HG03442 (cell line): ENCODE measurements around the gene METAP1D.
A peak's percentile ranks its signal among the peaks of the same experiment; 100 is the strongest.
"Not testable (repeated sequence)": the region's sequence is repeated elsewhere in the genome, so short reads cannot be mapped to it uniquely, and the experiment has no call there.

Experiments used
- ATAC-seq: cut with Tn5 transposase; IDR thresholded peaks from one replicate; pipeline ENCODE4 v1.9.1; 2021; ENCODE audit warnings: mild to moderate bottlenecking, moderate library complexity; ENCODE audit not compliant: unreplicated experiment

Gene METAP1D

DNA sequence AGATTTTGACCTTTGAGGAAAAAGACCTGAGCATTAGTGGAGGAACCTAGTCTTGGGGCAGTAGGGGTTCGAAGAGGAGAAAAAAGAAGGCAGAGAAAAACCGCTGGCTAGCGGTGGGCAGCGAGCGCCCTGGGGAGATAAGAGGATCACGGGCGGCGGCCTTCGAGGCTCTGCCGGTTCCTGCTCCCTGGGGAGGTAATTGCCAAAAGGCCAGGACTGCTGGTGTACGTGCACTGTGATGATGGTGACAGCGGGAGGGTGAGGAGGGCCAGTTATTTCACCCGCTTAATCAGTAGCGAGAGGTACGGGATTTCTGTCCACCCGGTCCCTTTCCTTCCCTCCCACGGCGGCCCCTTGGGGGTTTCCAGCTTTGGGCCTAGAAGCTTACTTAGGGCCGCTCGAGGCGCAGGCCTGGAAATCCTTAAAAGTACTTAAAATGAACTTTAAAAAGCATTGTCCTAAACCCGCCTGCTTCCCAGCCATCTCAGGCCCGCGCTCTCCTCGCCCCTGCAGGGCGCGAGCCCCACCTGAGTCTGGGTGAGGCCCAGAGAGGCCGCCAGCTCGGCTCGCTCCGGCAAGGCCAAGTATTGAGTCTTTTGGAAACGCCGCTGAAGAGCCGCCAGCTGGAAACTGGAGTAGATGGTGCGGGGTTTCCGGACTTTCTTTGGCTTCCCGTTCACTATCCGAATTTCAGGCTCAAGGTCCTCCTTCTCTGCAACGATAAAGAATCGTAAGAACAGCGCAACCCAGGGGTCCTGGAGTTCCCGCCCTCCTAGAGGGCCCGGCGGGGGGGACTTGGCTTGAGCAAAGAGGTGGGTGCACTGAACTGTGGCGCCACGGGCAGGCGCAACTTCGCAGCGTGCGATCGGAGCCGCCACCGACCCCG lies 101.4 kb downstream of the METAP1D start:
- ATAC-seq, result no peak

DNA sequence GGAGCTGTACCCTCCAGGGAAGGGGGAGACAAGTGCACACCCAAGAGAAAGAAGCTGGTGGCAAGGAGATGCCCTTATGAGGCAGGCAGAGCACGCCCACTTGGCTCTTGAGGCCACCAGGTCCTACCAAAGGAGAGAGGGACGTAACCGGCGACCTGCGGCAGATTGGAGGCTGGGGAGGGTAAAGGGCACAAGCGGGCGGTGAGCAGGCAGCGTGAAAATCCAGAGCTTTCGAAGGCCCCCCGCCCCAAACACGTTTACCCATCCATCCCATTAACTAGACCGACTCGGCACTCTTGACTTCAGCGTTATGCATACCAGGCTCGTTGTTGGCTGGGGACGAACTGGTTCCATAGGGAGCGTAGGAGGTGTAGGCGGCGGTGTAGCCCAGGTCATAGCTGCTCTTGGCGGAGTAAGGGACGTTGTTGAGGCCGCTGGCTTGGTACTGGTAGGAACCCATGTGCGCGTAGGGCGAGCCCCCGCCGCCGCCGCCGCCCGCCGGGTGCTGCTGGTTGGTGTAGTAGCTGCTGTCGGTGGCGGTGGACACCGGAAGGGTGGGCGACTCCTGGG lies 102.2 kb downstream of the METAP1D start:
- no peak for ATAC-seq

DNA sequence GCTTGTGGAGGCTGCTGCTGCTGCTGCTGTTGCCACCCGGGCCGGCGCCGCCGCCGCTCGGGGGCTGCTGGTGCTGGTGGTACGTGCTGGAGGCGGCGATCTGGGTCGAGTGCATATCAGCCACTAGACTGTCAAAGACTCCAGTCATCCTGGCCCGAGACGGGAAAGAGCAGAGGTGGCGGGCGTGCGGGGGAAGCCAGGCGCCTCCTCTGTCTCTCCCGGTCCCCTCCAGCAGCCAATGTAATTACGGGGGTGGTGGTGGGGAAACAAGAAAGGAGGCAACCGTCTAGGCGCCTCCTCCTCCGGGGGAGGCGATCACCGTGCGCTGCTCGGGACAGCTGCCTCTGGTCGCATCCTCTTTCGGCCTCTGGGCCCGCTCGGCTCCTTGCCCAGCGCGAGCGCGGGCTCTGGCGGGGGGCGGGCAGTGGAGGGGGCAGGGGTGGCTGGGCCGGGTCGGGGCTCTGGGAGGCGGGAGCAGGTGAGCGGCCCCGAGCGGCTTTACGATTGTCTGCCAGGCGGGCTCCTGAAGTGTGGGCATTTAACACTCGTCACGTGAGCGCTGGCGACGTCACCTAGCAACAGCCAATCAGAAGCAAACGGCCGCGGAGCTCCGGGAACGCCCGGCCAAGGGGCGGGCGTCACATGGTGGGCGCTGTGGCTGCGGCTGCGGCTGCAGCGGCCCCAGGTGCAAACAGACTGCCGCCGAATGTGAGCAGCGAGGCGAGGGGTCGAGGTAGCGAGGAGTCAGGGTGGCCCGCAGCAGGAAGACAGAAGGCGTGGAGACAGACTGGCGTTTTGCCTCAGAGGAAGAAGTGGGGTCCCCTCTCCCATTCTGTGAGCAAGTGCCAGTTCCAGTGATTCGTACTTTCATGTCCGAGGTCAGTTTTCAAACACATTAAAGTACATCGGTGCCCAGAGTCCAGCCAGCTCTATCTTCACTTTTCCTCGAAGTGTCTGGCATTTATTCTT lies 102.9 kb downstream of the METAP1D start, which contains the start of gene DLX2:
TSS of gene DLX2 (minus strand) at position 510 of the 969 bp plus-strand sequence. CDS start at position 148, 362 bp downstream.
- peak; percentile 57 for ATAC-seq

DNA sequence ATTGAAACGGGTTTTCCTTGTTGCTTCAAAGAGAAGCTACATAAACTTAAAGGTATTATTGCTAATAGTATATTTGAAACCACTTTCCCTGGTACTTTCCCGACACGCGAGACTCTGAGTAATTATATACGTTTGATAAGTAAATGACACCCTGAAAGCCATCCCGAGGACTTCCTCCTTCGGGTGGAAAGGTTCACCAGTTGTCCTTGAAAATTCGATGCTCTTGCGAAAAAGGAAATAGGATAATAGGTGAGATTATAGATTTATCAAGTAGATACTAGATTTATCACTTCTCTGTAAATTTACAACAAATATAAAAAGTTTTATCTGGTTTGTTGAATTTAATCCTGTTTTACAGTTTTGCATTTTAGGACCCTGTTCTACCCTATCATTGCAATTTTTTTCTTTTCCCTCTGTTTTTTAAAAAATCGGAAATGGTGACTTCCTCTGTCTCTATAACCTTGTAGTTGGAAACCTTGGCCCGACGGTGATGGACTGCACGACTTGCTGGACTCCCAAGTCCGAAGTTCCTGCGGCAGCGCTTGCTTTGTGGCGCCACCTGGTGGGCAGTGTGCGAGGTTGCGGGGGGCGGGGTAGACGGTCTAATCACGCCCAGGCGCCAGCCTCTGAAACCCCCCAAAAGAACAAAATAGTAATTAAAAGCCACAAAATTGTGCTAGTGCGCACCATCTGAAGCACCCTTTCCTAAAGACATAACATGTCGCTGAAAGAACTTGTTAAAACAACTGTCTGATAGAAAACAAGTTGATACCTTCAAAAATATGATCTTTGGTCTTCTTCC lies 103.9 kb downstream of the METAP1D start:
- no peak for ATAC-seq

DNA sequence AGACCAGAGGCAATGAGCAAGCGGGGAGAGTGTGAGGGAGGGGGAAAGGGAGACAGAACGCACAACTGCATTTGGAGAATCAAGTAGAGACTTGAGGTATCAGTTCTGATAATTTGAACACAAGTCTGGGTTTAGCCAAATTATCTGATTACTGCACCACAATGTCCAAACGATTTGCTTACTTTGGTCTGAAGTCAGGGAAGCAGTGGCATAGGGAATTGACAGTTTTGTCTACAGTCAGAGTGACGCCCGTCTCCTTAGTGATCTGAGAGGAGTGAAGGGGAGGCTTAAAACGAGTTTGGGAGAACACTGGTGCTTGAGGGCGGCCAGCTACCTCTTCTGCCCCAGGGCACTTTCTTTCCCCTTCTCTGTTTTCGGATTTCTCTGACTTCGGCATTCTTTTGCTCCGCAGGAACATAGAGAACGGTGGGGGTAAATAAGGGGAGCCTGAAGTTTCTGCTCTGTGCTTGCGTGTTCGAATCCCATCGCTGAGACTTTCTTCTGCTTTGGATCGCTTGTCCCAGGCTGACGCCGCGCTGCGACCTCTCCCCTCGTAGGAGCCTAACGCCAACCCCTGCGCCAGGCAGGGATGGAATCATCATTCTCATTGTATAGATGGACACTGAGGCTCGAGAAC lies 105.8 kb downstream of the METAP1D start:
- no peak for ATAC-seq

DNA sequence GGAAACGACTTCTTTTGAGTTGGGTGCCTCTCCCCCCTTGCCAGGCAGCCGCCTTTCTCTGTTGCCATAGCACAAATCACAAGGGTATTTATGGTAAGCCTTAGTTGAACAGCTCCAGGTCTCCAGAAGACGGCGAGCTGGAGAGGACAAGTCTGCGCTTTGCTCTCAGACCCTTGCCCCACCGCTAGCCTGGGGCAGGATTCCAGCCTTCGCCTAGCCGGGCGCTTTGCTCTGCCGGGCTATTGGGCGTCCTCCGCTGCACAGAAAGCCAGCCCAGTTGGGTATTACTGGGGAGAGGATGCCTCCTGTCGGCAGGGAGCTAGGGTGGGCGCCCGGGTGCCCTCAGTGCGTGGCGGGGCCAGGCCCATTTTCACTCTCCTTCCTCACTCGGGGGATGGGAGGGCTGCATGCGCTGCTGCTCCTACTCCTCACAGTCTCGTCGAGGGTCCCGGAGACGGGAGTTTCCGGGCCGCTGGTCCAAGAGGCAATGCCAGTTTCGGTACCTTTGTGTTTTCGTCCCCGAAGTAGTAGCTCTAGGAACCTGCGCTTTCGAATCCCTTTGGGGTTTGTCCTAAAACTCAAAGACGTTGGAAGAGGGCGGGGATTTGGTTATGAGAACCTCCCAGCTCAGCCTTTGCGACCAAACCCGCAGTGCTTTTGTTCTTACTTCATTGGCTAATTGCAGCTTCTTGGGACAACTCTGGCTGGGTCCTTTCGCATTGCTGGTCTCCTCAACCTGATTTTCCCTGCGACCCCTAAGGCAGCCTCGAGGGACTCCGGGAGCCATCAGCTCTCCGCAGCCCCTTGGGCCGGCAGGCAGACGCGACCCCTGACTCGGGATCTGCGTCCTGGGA lies 106.6 kb downstream of the METAP1D start:
- ATAC-seq, result no peak

DNA sequence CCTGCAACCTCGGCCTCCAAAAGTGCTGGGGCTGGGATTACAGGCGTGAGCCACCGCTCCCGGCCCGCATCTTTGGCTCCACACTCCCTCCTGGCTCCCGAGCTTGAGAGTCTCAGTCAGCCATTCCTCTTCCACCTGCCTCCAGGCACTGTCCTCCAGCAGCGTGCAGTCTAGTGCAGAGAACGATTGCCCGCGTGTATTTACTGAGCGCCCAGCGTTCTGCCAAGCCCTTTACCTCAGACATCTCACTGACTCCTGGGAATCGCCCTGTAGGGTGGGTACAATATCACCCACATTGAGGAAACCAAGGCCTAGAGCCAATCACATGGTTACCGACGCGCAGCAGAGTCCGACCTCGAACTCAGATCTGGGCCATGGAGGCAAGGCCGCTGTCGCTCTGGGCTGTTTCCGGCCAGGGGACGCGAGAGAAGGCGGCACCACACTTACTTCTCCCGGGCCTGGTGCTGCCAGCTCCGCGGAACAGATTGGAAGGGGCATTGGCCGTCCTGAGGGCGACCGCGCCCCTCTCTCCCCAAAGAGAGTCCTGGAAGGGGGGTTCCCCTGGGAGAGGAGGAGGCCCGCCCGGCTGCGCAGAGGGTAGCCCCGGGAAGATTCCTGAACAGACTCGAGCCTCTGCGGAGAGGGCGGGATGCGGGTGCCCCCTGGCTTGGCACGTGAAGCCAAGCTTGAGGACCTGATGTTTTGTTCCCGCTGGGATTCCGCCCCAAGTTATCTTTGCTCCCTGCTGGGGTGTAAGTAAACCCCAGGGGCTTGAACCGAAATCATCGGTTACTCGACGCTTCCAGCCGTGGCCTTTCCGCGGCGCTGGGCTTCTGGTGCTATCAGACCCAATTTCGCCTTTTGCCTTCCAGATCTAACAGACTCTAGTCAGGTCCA lies 108.2 kb downstream of the METAP1D start:
- no peak for ATAC-seq

DNA sequence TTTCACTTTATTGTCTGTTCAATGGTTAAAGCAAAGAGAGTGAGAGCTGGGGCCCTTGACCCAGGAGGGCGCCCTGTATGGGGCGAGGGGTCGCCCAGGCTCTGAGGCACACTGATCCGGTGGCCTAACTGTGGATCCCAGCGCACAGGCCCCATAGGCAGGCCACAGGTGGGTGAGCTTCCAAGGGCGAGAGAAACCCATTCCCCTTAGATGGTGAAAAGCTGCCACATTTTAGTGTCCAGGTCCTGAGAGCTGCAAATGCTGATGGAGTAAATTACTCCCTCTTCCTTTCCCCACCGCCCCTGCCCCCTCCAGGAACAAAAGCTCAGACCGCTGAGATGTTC lies 108.8 kb downstream of the METAP1D start:
- no peak for ATAC-seq

DNA sequence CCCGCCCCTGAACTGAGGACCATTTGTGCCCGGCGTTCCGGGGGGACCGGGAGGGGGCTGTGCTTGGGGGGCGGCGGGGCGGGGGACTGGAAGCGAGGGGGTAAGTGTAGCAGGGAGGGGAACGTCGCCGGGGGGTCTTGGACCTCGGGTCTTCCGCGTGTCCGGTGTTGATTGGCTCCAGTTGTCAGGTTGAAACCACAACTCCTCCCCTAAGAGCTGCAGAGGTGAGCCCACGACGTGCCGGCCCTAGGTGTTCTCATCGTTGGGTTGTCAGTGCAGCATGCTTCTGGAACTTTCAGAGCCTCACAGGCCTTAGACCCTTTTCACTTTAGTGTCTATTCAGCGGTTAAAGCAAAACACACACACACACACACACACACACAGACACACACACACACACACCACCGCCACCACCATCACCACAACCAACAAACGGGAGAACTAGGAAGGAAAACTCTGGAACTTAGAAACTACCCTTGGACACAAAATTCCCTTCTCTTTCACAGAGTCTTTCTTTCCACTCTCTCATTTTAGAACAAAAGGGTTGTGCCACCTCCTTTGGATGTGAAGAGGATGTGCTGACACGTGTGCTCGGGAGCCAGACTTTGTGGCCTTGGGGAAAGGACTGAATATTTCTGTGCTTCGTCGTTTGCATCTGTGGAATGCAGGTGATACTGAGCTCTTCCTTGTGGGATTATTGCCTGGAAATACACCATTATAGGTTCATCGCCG lies 109.7 kb downstream of the METAP1D start:
- no peak for ATAC-seq

DNA sequence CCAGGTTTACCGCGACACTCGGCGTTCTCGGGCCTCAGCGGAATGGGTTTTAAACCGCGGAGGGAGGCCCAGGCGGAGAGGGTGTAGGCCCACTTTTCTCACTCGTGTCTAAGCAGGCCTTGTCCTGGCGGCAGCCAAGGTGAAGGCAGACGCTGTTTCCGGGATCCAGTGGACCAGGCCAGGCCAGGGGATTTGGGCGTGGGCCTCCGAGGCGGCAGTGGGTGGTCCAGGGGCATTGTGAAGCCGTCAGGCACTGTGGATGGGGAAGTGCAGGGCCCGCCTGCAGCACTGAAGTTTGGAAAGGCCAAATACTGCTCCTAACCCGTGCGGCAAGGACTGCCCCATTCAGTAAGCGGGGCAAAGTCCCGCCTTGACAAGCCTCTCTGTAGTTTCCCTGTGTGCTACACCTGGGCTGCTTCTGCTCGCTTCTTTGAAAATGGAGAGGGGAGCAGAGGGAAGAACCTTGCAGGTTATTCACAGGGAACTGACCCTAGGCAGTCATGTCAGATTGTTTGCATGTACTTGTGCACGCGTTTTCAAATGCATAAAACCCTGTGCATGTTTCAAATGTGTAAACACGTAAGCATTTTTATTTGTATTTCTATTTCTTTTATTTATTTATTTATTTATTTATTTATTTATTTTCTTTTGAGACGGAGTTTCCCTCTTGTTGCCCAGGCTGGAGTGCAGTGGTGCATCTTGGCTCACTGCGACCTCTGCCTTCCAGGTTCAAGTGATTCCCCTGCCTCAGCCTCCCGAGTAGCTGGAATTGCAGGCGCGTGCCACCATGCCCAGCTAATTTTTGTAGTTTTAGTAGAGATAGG lies 110.4 kb downstream of the METAP1D start:
- ATAC-seq, result no peak

DNA sequence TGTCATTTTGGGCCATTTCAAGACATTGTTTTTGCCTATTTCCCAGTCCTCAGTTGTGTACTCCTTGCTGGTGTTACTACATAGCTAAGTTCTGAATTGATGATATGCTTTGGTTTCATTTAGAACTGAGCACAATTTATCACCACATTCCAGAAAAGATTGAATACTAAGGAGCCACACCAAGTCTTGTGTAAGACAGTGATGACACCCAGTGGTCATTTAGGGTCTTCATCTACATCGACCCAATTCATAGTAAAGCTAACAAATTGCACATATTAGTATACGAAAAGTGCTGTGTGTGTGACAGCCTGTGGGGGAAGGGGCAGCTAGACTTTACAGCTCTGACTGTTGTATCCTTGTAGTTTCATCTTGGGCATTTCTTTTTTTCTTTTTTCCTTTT lies 113.9 kb downstream of the METAP1D start:
- ATAC-seq, result no peak

DNA sequence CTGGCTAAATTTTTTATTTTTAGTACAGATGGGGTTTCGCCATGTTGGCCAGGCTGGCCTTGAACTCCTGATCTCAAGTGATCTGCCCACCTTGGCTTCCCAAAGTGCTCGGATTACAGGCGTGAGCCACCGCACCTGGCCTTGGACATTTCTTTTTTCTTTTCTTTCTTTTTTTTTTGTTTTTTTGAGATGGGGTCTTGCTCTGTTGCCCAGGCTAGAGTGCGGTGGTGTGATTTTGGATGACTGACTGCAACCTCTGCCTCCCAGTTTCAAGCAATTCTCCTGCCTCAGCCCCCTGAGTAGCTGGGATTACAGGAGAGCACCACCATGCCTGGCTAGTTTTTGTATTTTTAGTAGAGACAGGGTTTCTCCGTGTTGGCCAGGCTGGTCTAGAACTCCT lies 114.4 kb downstream of the METAP1D start:
- not testable (repeated sequence) for ATAC-seq

DNA sequence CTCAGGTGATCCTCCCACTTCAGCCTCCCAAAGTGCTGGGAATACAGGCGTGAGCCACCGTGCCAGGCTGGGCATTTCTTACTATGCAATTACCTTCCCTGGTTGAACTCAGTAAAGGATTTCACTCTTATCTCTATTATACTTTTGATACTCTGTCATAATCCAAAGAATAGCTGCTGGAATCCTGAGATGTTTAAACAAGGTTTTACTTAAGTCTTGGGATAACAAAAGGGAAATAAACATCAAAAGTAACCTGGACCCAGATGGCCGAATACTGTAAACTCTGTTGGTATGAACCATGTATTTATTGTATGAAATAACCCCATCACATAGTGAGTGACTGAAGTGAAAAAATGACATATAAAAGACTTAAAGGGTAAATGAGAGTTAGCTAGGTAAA lies 114.8 kb downstream of the METAP1D start:
- no peak for ATAC-seq

DNA sequence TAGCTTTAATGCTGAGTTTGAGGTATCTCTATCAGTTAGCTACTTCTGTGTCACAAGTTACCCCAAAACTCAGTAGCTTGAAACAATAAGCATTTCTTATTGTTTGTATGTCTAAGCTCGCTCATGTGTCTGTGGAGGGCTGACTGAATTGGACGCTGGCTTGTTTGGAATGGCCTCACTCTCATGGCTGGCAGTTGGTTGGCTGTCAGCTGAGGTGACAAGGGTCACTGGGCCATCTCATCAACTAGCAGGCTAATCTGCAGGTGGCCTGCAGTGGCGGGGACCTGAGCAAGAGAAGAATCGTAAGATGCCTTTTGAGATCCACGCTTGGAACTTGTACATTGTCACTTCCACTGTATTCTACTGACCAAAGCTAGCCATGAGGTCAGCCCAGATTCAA lies 116.4 kb downstream of the METAP1D start:
- no peak for ATAC-seq

DNA sequence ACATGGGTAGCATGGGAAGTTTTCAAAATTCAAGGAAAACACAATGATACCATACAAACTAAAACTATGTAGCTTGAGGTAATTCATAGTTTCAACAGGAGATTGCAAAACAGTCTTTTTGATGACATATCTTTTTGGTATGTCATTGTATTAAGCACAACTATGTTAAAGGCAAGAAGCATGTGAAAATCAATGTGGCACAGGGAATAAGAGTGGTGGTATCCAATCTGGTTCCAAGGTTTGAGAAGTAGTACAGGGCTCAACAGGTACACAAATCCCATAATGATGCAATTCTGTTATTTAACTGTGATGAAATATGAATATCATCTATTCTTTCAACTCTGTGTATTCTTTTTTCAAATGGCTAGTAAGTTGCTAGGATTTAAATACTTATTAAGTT lies 119.3 kb downstream of the METAP1D start:
- no peak for ATAC-seq

DNA sequence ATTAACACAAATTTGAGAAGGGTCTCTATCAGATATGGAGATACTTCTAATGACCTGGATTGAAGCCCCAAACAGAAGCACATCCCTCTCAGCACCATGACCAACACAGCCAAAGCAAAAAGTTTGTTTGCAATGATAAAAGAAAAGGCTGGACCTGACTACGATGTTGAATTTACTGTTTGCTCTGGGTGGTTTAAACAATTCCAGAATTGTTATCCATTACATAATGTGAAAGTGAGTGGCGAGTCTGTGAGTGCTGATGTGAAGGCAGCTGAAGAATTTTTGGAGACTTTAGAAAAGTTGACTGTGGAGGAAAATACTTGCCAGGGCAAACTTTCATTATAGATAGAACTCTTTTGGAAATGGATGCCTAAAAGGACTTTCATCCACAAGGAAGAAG lies 120.4 kb downstream of the METAP1D start:
- no peak for ATAC-seq

DNA sequence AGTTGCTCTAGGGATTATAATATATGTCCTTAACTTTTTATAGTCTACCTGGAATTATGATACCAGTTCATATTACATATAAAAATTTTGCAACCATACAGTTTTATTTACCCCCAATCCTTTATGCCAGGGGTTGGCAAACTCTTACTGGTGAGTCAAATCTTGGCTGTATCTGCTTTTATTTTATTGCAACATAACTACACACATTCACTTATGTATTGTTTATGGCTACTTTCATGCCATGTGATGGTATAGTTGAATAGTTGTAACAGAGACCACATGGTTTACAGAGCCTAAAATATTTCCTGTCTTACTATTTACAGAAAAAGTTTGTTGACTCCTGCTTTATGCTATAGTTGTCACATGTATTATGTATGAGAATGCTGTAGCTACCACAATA lies 128.7 kb downstream of the METAP1D start:
- ATAC-seq, result no peak
